HFFc6 (cell line): ENCODE data around the gene ASXL2. TPM values are rescaled to one million over a fixed set of nuclear protein-coding genes. Genes with fewer than 3 reads are reported as not detected.

Experiments used
- DNase-seq: peaks from one replicate; pipeline ENCODE4 v3.0.0-alpha.2; 2018
- H3K27ac Mint-ChIP-seq: 2 replicates; pipeline ENCODE4 v1.8.0; 2020; ENCODE audit warnings: mild to moderate bottlenecking, mixed read lengths
- H3K27me3 Mint-ChIP-seq: 2 replicates; pipeline ENCODE4 v1.8.0; 2021; ENCODE audit warnings: mild to moderate bottlenecking, moderate library complexity, mixed read lengths; ENCODE audit not compliant: insufficient read depth
- H3K36me3 Mint-ChIP-seq: 2 replicates; pipeline ENCODE4 v1.8.0; 2021; ENCODE audit warnings: low read depth, mixed read lengths
- H3K4me1 Mint-ChIP-seq: 2 replicates; pipeline ENCODE4 v1.8.0; 2020; ENCODE audit warnings: low read depth, mixed read lengths
- H3K4me3 Mint-ChIP-seq: 2 replicates; pipeline ENCODE4 v1.8.0; 2020; ENCODE audit warnings: mild to moderate bottlenecking, moderate library complexity, mixed read lengths
- H3K9me3 Mint-ChIP-seq: 2 replicates; pipeline ENCODE4 v1.8.0; 2020; ENCODE audit warnings: mild to moderate bottlenecking, mixed read lengths
- total RNA-seq, 6 experiments: library from RNA; stranded (reverse); fragmentation: NEBNext Ultra II Directional; extraction: Animal tissue kit (Norgen Biotek cat#: 25700); gene quantifications; 2 replicates in 1 of 6; 3 replicates in 5 of 6; pipeline ENCODE4 v1.2.3, GENCODE V29; 2021
- TF ChIP-seq, protein P1 (sequence below): fragments of 200-600 bp; sonication (generic); IDR thresholded peaks from 2 replicates; pipeline ENCODE4 v1.5.0; 2021; ENCODE audit warnings: antibody characterized with exemption, mild to moderate bottlenecking

Gene ASXL2
- total RNA-seq, 6 experiments from 2014 or later = 24.6 to 29.6 (median 26.6) TPM

DNA sequence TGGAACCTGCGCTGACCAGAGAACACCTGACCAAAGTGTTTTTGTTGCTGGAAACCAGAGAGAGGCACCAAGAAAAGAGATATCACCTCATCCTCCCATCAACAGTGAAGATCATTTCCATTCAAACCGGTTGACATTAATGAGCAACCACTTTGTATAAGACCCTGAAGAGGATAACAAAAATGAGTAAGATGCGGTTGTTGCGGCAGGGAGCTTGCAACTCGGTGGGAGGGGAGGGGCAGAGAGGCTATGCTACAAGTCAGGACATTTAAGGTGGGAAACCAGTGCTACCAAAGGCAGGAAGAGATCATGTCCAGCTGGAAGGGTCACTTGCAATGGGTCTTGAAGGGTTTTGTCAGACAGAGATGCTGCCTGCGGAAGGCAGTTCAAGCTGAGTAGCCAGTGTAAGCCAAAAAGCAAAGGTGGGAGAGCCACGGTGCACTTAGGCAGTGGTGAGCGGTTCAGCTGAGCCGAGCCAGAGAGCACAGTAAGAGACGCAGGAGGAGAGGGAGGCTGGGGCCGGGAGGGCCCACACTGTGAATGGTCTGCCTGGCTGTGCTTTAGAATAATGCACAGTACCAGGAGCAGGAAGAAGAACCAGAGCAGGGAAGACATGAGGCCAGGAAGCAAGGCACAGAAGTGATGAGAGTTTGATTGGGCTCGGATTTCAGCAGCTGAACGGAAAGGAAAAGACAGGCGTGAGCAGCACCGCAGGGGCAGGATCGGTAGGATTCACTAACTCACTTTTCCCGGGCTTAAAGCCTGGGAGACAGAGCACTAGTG lies 180.5 kb downstream of the ASXL2 start:
- Mint-ChIP-seq H3K27me3 (peaks cover 10% of the 10 kb centered on the region), H3K4me1 (no peaks in the 10 kb centered on the region)
- no peak for DNase-seq

DNA sequence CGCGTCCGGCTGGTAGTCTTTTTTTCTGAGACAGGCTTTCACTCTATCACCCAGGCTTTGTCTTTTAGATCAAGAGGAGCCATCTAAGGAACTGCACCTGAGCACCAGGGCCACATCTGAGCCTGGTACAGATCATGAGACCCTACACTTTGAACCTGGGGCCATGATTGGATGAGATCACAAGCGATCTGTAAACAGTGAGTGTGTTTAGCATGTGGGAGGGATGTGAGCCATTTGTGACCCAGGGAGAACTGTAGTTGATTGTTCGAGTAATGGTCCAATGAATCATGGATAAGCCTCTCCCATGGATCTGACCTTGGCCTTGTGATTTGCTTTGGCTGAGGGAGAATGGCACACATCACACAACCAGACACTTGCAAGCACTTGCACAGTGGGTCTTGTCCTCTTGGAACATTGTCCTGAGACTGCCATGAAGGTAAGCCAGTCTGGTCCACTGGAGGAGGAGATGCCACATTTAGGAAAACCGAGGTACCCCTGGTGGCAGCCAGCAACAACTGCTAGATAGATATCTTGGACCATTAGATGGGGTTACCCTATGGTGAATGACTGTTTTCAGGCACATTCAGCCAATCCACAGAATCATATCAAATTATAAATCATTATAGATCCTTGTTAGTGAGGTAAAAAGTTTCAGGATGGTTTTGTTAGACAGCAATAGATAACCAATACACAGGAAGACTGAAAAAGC lies 185.4 kb downstream of the ASXL2 start:
- no peaks in the 10 kb centered on the region for H3K9me3 Mint-ChIP-seq
- peaks cover 6% of the 10 kb centered on the region for H3K4me1 Mint-ChIP-seq
- TF ChIP-seq, protein P1, sequence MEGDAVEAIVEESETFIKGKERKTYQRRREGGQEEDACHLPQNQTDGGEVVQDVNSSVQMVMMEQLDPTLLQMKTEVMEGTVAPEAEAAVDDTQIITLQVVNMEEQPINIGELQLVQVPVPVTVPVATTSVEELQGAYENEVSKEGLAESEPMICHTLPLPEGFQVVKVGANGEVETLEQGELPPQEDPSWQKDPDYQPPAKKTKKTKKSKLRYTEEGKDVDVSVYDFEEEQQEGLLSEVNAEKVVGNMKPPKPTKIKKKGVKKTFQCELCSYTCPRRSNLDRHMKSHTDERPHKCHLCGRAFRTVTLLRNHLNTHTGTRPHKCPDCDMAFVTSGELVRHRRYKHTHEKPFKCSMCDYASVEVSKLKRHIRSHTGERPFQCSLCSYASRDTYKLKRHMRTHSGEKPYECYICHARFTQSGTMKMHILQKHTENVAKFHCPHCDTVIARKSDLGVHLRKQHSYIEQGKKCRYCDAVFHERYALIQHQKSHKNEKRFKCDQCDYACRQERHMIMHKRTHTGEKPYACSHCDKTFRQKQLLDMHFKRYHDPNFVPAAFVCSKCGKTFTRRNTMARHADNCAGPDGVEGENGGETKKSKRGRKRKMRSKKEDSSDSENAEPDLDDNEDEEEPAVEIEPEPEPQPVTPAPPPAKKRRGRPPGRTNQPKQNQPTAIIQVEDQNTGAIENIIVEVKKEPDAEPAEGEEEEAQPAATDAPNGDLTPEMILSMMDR = peak; percentile 36
- H3K4me3 Mint-ChIP-seq = no peak overlapping the region
- H3K27me3 Mint-ChIP-seq = peaks cover 15% of the 10 kb centered on the region
- no peaks in the 10 kb centered on the region for H3K36me3 Mint-ChIP-seq
- H3K27ac Mint-ChIP-seq = no peak overlapping the region
- DNase-seq = no peak

More for the DNA sequence above, 180.5 kb downstream of the ASXL2 start:
- TF ChIP-seq, protein P1 = no peak
- Mint-ChIP-seq H3K27ac (no peak overlapping the region), H3K4me3 (no peak overlapping the region), H3K9me3 (no peaks in the 10 kb centered on the region), H3K36me3 (no peaks in the 10 kb centered on the region)

DNA sequence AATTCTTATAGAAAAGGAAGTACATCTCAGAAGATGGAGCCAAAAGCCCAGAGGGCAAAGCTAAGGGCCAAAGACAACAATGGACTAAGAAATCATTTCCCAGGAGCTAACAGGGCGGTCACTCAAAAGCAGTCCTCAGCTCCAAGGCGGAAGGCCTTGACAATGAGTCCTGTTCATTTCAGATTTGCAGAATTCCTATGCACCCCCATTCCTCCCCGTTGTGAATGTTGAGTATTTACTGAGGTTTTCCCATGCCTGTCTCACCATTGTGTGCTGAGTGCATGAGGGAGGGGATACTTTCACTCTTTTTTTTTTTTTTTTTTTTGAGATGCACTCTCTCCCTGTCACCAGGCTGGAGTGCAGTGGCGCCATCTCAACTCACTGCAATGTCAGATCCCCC lies 186.1 kb downstream of the ASXL2 start:
- DNase-seq = peak; percentile 35
- no peak overlapping the region for H3K4me3 Mint-ChIP-seq
- H3K4me1 Mint-ChIP-seq = peaks cover 6% of the 10 kb centered on the region
- H3K9me3 Mint-ChIP-seq = no peaks in the 10 kb centered on the region
- H3K27me3 Mint-ChIP-seq = peaks cover 17% of the 10 kb centered on the region
- TF ChIP-seq, protein P1 = no peak
- no peak overlapping the region for H3K27ac Mint-ChIP-seq
- no peaks in the 10 kb centered on the region for H3K36me3 Mint-ChIP-seq

DNA sequence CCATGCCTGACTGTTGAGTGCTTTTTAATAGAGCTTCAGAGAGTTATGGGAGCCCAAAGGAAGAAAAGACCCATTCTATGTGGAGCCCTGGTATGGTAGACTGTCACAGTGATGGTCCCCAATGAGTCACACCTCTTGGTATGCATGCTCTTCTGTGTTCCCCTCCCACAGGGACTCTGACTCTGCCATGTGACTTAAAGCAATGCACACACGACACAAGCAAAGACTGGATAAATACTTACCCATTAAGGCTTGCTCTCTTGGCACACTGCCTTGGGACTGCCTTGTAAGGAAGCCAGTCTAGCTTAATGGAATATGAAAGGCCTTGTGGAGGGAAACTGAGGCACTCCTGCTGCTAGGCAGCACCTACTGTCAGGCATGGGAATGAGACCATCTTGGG lies 188.2 kb downstream of the ASXL2 start:
- H3K4me1 Mint-ChIP-seq = peaks cover 6% of the 10 kb centered on the region
- TF ChIP-seq, protein P1 = no peak
- no peak overlapping the region for H3K4me3 Mint-ChIP-seq
- DNase-seq = peak; percentile 37
- peaks cover 26% of the 10 kb centered on the region for H3K27me3 Mint-ChIP-seq
- H3K36me3 Mint-ChIP-seq = no peaks in the 10 kb centered on the region
- no peak overlapping the region for H3K27ac Mint-ChIP-seq
- H3K9me3 Mint-ChIP-seq = no peaks in the 10 kb centered on the region

DNA sequence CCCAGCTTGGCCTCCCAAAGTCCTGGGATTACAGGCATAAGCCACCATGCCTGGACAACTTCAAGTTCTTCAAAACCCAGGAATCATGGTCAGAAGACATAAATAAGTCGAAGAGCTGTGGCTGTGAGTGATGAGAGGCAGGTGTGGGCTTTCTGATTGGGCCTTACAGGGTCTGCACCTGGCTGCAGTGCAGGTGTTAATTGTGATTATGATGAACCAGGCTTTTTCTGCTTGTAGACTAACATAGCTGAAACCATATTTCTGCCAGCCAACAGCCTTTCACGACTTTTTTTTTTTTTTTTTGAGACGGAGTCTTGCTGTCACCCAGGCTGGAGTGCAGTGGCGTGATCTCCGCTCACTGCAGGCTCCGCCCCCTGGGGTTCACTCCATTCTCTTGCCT lies 190.1 kb downstream of the ASXL2 start:
- Mint-ChIP-seq H3K27me3 (peaks cover 24% of the 10 kb centered on the region), H3K4me3 (no peak overlapping the region), H3K9me3 (no peaks in the 10 kb centered on the region), H3K36me3 (no peaks in the 10 kb centered on the region), H3K27ac (no peak overlapping the region), H3K4me1 (peaks cover 16% of the 10 kb centered on the region)
- no peak for DNase-seq
- TF ChIP-seq, protein P1 = no peak
